Cardiac septum (tissue), 1 donor: ENCODE measurements around the gene PGBD2. TPM values are rescaled to one million over a fixed set of nuclear protein-coding genes. Genes with fewer than 3 reads are reported as not detected.
"Not testable (repeated sequence)": the region's sequence is repeated elsewhere in the genome, so short reads cannot be mapped to it uniquely, and the experiment has no call there.

Source experiments
- DNase-seq: peaks from one replicate; pipeline ENCODE4 v3.0.0-alpha.2; 2020; ENCODE audit warnings: low spot score
- intact Hi-C: fragments of 100-400 bp; cut with DNase I; formaldehyde crosslinking; loops from one replicate; pipeline ENCODE4 v1.14.0; 2022
- total RNA-seq: library from RNA; stranded (reverse); fragmentation: NEBNext Ultra II Directional; extraction: Animal tissue kit (Norgen Biotek cat#: 25700); gene quantifications from one replicate; pipeline ENCODE4 v1.2.1, GENCODE V29; 2021
- donor health status: DM: no; HTN: no; CAD: no.

Gene PGBD2
- total RNA-seq, 1 donor from 2014 or later = 2.9 TPM

- DNase-seq = no peak
- intact Hi-C loops = no loop called here
Measured at GRCh38 chr1:248923352-248924338, 17.6 kb downstream of the PGBD2 start.

DNA sequence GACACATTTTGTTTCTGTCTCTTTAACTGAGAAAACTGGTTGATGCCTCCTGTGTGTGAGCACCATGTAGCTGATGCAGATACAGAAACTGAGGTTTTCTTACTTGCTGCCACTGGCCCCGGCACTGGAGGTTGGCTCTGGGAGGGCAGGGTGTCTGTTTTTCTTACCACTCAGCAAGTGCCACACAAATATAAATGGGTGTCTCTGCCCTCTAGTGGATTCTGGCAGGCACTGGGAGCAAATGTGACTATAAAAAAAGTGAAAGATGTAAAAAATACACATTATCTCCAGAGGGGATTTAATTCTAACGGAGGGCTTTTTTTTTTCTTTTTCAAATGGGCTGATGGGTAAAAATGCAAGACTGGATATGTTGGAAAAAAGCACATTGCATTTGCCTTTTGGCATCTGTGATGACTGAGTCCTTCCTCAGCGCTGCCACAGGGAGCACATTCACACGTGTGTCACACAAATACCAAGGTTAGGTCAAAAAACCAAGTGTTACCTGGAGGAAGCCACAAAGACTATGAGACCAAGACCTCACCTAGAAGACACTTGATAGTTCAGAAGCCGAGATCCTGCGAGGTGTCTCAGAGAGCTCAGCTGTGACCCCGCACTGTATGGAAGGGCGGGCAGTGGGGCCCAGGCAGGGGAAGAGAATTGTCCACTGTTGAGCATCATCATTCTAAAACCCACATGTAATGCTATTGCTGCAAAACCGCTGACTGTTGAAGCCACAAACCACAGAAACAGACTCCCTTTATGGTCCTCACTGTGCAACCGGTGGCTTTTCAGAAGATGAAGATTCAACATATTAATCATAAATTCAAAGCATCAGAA, 18.9 kb downstream of the PGBD2 start:
- intact Hi-C loops = no loop called here

DNA sequence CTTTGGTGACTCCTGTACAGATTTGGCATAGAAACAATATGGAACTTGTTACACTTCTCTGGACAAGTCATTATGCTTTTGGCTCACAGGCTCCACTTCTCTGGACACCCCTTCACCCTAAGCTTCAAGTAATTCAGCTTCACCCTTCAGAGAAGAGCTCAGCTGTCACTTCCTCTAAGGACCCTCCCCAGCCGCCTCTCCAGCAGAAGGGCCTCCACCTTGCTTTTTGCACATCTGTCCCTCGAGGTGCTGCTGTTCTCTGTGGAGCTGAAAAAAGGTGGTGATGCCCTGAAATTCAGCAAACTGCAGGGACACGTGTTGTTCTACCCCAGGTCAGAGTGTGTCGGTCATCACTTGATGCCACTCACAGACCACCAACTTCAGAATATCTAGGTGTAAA, 19.8 kb downstream of the PGBD2 start:
- DNase-seq, intact Hi-C loops: not testable (repeated sequence)

More for the DNA sequence above, 18.9 kb downstream of the PGBD2 start:
- no peak for DNase-seq

- intact Hi-C loops = no loop called here
Measured at GRCh38 chr1:248926401-248927182, 20.6 kb downstream of the PGBD2 start.

DNA sequence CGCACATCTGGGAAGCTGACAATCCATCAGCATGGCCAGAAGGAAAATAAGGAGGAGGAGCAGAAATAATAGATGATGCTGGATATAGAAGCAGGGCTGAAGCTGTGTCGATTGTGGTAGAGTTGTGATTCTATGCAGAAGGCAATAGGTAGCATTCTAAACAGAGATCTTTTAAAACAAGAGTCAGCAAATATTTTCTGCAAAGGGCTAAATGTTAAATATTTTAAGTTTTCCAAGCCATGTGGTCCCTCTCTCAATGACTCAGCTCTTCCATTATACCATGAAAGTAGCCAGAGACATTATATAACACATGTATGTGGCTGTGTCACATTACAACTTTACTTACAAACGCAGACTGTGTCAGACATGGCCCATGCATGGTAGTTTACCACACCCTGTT, 21.2 kb downstream of the PGBD2 start:
- DNase-seq, intact Hi-C loops: not testable (repeated sequence)

More at GRCh38 chr1:248926401-248927182, 20.6 kb downstream of the PGBD2 start:
- no peak for DNase-seq

- intact Hi-C loops = not testable (repeated sequence)
Measured at GRCh38 chr1:248928122-248928521, 22.1 kb downstream of the PGBD2 start.

DNA sequence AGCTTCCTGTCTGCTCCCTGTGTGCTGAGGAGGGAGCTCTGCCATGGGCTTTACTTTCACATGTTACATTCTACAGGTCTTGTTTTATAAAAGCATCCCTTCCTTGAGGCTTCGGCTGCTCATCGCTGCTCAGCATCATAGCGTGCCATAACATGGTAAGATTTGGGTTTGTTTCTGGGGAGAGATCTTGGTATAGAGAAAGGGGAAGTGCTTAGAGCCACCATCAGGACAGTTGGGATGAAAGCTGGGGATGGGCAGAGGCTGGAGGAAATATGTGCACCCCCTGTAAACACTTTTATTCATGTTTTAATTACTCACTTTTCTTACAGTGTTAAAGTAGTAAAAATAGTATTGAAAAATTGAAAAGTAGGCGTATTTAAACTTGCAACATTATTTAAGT, 24.0 kb downstream of the PGBD2 start:
- DNase-seq, intact Hi-C loops: not testable (repeated sequence)

More at GRCh38 chr1:248928122-248928521, 22.1 kb downstream of the PGBD2 start:
- not testable (repeated sequence) for DNase-seq

GRCh38 chr1:248938173-248938809, 32.3 kb downstream of the PGBD2 start:
- DNase-seq, intact Hi-C loops: not testable (repeated sequence)

- not testable (repeated sequence) for DNase-seq
Measured at GRCh38 chr1:248944134-248944999, 38.3 kb downstream of the PGBD2 start.

GRCh38 chr1:248945000-248945423, 39.0 kb downstream of the PGBD2 start:
- DNase-seq, intact Hi-C loops: not testable (repeated sequence)

More at GRCh38 chr1:248944134-248944999, 38.3 kb downstream of the PGBD2 start:
- intact Hi-C loops = not testable (repeated sequence)

GRCh38 chr1:248945453-248945852, 39.4 kb downstream of the PGBD2 start:
- DNase-seq, intact Hi-C loops: not testable (repeated sequence)

DNA sequence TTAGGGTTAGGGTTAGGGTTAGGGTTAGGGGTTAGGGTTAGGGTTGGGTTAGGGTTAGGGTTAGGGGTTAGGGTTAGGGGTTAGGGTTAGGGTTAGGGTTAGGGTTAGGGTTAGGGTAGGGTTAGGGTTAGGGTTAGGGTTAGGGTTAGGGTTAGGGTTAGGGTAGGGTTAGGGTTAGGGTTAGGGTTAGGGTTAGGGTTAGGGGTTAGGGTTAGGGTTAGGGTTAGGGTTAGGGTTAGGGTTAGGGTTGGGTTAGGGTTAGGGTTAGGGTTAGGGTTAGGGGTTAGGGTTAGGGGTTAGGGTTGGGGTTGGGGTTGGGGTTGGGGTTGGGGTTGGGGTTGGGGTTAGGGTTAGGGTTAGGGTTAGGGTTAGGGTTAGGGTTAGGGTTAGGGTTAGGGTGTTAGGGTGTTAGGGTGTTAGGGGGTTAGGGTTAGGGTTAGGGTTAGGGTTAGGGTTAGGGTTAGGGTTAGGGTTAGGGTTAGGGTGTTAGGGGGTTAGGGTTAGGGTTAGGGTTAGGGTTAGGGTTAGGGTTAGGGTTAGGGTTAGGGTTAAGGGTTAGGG, 39.9 kb downstream of the PGBD2 start:
- DNase-seq, intact Hi-C loops: not testable (repeated sequence)

Other genes with a start within 250 kb of the PGBD2 start
- gene OR14I1, start 203.5 kb upstream of the PGBD2 start, total RNA-seq = not detected
- not detected for gene LYPD8, start 150.5 kb upstream of the PGBD2 start, total RNA-seq
- 25.1 TPM for gene SH3BP5L, start 80.3 kb upstream of the PGBD2 start, total RNA-seq
- 40.7 TPM for gene ZNF672, start 68.0 kb upstream of the PGBD2 start, total RNA-seq
- gene ZNF692, start 47.1 kb upstream of the PGBD2 start, total RNA-seq = 18.1 TPM